Lower leg skin (tissue), 3 donors: Measurements from ENCODE around the gene ADI1.

ENCODE experiments used
- POLR2A ChIP-seq, 2 donors: fragments of 450-650 bp; IDR thresholded peaks; one replicate each; pipeline ENCODE4 v1.6.1; 2016 to 2017; ENCODE audit warnings: antibody characterized with exemption in 2 of 2, mild to moderate bottlenecking in 1 of 2, moderate library complexity in 1 of 2
- TF ChIP-seq, protein P1 (sequence below), 3 donors: fragments of 450-650 bp; IDR thresholded peaks; one replicate each; pipeline ENCODE4 v1.5.1; 2016; ENCODE audit warnings: antibody characterized with exemption in 3 of 3, mild to moderate bottlenecking in 3 of 3, moderate library complexity in 2 of 3

GRCh38 chr2:3526871-3527270 is 7.5 kb upstream of the ADI1 start:
- TF ChIP-seq, protein P1, sequence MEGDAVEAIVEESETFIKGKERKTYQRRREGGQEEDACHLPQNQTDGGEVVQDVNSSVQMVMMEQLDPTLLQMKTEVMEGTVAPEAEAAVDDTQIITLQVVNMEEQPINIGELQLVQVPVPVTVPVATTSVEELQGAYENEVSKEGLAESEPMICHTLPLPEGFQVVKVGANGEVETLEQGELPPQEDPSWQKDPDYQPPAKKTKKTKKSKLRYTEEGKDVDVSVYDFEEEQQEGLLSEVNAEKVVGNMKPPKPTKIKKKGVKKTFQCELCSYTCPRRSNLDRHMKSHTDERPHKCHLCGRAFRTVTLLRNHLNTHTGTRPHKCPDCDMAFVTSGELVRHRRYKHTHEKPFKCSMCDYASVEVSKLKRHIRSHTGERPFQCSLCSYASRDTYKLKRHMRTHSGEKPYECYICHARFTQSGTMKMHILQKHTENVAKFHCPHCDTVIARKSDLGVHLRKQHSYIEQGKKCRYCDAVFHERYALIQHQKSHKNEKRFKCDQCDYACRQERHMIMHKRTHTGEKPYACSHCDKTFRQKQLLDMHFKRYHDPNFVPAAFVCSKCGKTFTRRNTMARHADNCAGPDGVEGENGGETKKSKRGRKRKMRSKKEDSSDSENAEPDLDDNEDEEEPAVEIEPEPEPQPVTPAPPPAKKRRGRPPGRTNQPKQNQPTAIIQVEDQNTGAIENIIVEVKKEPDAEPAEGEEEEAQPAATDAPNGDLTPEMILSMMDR (IDR thresholded peaks at IDR 0.05): no peak
- TF ChIP-seq POLR2A (IDR thresholded peaks at IDR 0.05): no peak
